BE2C (cell line): ENCODE measurements around the gene MGLL.
A peak's percentile ranks its signal among the peaks of the same experiment; 100 is the strongest.

Experiments used
- DNase-seq: peaks from one replicate; pipeline ENCODE4 v3.0.0-alpha.2; 2020
- H3K27me3 ChIP-seq: fragments of 250-450 bp; sonication (Bioruptor Pico); 2 replicates; pipeline ENCODE4 v1.5.1; 2020; ENCODE audit warnings: mild to moderate bottlenecking
- H3K36me3 ChIP-seq: fragments of 250-450 bp; sonication (Bioruptor Pico); 2 replicates; pipeline ENCODE4 v1.5.1; 2020; ENCODE audit warnings: mild to moderate bottlenecking
- H3K4me1 ChIP-seq: fragments of 250-450 bp; sonication (Bioruptor Pico); 2 replicates; pipeline ENCODE4 v1.5.1; 2020
- H3K4me3 ChIP-seq: 2 replicates; pipeline ENCODE4 v1.5.1; 2011; ENCODE audit warnings: low read depth, low read length
- H3K9me3 ChIP-seq: fragments of 250-450 bp; sonication (Bioruptor Pico); 2 replicates; pipeline ENCODE4 v1.5.1; 2020
- TF ChIP-seq, protein P1 (sequence below): IDR thresholded peaks from 2 replicates; pipeline ENCODE4 v1.5.1; 2012; ENCODE audit warnings: mild to moderate bottlenecking, low read depth, low read length

The MGLL gene

DNA sequence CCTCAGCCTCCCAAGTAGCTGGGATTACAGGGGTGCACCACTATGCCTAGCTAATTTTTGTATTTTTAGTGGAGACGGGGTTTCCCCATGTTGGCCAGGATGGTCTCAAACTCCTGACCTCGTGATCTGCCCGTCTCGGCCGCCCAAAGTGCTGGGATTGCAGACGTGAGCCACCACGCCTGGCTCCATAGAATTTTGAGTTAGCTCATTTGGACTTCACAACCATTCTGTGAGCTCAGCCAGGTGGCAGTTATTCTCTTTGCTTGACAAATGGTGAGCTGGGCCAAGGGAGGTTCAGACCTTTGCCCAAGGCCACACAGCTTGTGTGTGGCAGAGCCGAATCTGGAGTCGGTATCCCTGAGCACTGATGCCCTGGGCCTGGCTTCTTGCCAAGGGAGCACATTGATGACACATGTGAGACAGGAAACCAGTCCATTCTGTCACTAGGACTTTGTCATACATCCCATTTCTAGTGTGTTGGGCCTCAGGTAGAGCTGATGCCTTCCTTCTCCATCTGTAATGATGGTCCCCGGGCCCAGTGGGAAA, 175.7 kb downstream of the MGLL start:
- Histone ChIP-seq H3K4me1 (peaks cover 13% of the 10 kb centered on the region), H3K36me3 (peaks cover 29% of the 10 kb centered on the region), H3K4me3 (no peak overlapping the region), H3K9me3 (no peaks in the 10 kb centered on the region), H3K27me3 (no peaks in the 10 kb centered on the region)
- DNase-seq = peak; percentile 72
- TF ChIP-seq, protein P1, sequence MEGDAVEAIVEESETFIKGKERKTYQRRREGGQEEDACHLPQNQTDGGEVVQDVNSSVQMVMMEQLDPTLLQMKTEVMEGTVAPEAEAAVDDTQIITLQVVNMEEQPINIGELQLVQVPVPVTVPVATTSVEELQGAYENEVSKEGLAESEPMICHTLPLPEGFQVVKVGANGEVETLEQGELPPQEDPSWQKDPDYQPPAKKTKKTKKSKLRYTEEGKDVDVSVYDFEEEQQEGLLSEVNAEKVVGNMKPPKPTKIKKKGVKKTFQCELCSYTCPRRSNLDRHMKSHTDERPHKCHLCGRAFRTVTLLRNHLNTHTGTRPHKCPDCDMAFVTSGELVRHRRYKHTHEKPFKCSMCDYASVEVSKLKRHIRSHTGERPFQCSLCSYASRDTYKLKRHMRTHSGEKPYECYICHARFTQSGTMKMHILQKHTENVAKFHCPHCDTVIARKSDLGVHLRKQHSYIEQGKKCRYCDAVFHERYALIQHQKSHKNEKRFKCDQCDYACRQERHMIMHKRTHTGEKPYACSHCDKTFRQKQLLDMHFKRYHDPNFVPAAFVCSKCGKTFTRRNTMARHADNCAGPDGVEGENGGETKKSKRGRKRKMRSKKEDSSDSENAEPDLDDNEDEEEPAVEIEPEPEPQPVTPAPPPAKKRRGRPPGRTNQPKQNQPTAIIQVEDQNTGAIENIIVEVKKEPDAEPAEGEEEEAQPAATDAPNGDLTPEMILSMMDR = no peak

DNA sequence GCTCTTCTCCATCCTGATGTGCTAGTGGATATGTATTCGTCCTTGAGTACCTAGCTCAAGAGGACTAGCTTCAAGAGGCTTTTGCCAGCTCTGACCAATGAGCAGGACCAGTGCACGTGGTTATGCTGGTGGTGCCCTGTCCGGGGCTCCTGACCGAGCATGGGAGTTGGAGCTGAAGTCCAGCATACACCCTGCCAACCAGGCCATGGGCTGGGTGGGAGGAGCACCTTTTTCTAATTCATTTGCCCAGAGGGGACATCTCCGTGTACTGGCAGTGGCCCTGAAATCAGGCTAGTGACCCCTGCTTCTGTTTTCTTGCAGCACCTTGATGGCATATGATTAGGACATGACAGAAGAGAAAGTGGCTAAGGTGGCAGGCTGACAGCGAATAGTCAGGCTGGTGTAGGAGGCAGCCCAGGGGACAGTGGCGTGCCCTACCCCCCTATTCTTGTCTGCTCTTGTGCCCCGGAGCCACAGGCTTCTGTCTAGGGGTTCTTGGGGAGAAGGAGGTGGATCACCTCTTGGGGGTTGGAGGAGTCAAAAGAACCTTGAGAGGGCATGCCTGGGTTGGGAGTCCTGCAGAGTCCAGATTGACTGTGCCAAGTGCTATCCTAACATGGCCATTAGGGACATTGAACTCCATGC, 176.8 kb downstream of the MGLL start:
- no peaks in the 10 kb centered on the region for H3K9me3 ChIP-seq
- peaks cover 35% of the 10 kb centered on the region for H3K36me3 ChIP-seq
- H3K4me1 ChIP-seq = peaks cover 13% of the 10 kb centered on the region
- H3K27me3 ChIP-seq = no peaks in the 10 kb centered on the region
- TF ChIP-seq, protein P1 = no peak
- H3K4me3 ChIP-seq = no peak overlapping the region
- no peak for DNase-seq

DNA sequence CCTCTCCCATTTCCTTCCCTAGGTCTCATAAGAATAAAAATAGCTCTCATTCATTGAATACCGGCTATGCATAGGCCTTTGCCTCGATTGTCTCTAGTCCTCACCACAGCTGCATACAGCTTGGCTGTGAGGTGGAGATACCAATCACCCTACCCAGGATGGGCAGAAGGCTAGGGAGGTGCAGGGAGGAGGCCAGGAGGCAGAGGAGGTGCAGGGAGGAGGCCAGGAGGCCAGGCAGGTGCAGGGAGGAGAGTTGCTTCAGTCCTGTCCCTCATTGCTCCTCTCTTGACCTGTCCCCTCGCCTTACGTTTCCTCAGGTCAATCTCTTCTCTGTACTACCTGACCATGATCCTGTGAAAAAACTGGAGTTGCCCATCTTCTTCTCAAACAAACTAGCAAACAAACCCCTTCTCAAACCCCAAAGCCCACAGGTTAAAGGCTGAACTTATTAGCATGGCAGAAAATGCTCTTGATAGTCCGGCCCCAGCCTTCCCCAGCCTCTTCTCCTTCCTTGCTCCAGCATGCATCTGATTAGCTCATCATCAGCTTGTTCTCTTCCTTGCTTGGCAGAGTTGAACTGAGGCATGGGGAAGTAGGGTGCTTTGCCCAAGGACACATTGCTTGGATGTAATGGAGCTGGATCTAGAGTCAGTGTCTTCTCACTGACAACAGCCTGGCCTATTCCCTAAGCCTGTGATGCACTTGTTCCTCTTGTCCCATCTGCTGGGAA, 177.5 kb downstream of the MGLL start:
- no peak for DNase-seq
- Histone ChIP-seq H3K27me3 (no peaks in the 10 kb centered on the region), H3K36me3 (peaks cover 39% of the 10 kb centered on the region), H3K4me1 (peaks cover 13% of the 10 kb centered on the region), H3K4me3 (no peak overlapping the region), H3K9me3 (no peaks in the 10 kb centered on the region)
- TF ChIP-seq, protein P1 = no peak

DNA sequence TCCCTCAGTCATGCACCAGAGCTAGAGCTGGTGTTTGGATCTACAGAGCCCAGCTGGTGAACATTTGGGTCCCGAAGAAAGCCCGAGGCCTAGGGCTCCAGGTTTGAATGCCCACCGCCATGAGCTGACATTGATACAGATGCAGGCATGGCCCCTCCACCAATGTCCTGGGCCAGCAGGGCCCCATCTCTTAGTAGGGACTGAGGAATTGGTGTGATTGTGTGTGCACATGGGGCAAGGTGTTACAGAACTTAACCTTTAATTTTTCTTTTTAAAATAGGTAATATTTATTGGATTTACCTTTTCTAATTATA, 182.3 kb downstream of the MGLL start:
- Histone ChIP-seq H3K27me3 (no peaks in the 10 kb centered on the region), H3K9me3 (no peaks in the 10 kb centered on the region), H3K4me1 (peaks cover 6% of the 10 kb centered on the region), H3K4me3 (no peak overlapping the region), H3K36me3 (peaks cover 33% of the 10 kb centered on the region)
- DNase-seq = no peak
- TF ChIP-seq, protein P1 = no peak

DNA sequence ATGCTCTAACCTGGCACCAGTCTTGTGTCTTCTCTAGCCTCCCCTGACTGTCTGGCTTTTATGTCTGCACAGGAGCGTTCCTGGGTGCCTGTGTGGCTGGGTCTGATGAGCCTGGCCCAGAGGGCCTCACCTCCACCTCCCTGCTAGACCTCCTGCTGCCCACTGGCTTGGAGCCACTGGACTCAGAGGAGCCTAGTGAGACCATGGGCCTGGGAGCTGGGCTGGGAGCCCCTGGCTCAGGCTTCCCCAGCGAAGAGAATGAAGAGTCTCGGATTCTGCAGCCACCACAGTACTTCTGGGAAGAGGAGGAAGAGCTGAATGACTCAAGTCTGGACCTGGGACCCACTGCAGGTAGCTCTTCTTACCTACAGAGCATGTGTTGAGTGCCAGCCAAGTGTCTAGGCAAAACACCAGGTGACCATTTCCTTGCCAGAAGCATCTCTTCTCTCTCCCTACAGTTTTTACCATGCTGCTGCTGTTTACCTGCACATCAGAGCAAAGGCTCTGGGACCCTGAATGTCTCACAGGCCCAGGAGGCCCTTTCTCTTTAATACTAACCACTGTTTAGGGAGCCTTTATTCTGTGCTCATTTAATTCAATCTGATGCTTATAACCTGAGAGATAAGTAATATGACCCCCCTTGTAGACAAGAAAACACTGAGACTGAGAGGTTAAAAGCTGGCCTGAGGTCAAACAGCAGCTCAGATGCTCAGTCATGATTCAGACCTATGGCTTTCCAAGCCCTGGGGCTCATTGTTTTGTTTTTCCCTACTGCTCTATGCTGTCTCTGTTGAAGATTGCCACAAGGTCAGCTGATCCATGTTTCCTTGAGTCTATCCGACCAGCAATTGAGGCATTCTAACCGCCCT, 182.9 kb downstream of the MGLL start:
- Histone ChIP-seq H3K4me1 (peaks cover 6% of the 10 kb centered on the region), H3K4me3 (no peak overlapping the region), H3K27me3 (no peaks in the 10 kb centered on the region), H3K36me3 (peaks cover 28% of the 10 kb centered on the region), H3K9me3 (no peaks in the 10 kb centered on the region)
- TF ChIP-seq, protein P1 = no peak
- no peak for DNase-seq
